ENCODE data around the gene HES4.

GRCh38 chr1:970973-971730 is 28.7 kb downstream of the HES4 start:
- TF ChIP-seq EZH2phosphoT487 (IDR thresholded peaks at IDR 0.05; ENCODE audit: borderline replicate concordance, low read length) (no peak), CTCF (conservative IDR thresholded peaks at IDR 0.05; ENCODE audit: low read depth, low read length) (no peak), EZH2 (IDR thresholded peaks at IDR 0.05; ENCODE audit: low read length, unreplicated experiment) (no peak)
